ENCODE data around the gene METTL17. TPM values are rescaled to one million over a fixed set of nuclear protein-coding genes. Genes with fewer than 3 reads are reported as not detected.

The METTL17 gene
- 24.1 and 24.5 TPM in 2 replicates for total RNA-seq

GRCh38 chr14:20989787-20990600, at the start of gene METTL17:
Gene METTL17, plus strand, starts transcription at chr14:20989980. Its CDS starts 23 bp downstream, at chr14:20990003.

GRCh38 chr14:20954736-20955537, 34.8 kb upstream of the METTL17 start, which contains the start of gene RNASE2:
Gene RNASE2, plus strand, starts transcription at chr14:20955487. Its CDS starts 285 bp downstream, at chr14:20955772.

GRCh38 chr14:20998674-20999366, 9.0 kb downstream of the METTL17 start, which contains the start of gene SLC39A2:
Gene SLC39A2, plus strand, starts transcription at chr14:20999293. Its CDS starts 154 bp downstream, at chr14:20999447.

GRCh38 chr14:21024585-21025370, 35.0 kb downstream of the METTL17 start, which contains the start of gene NDRG2:
Gene NDRG2, minus strand, starts transcription at chr14:21025061. Its CDS starts 1,746 bp downstream, at chr14:21023315.

GRCh38 chr14:21029917-21030316, 40.1 kb downstream of the METTL17 start, which contains the start of gene TPPP2:
Gene TPPP2, plus strand, starts transcription at chr14:21030217. Its CDS starts 365 bp downstream, at chr14:21030582.

GRCh38 chr14:21034707-21035106, 44.9 kb downstream of the METTL17 start, which contains the start of gene RNASE13:
Gene RNASE13, minus strand, starts transcription at chr14:21034807. Its CDS starts 519 bp downstream, at chr14:21034288.

GRCh38 chr14:21041676-21042433, 52.1 kb downstream of the METTL17 start, which contains the start of gene RNASE7:
Gene RNASE7, plus strand, starts transcription at chr14:21042362. Its CDS starts 631 bp downstream, at chr14:21042993.

Other genes with a start within 250 kb of the METTL17 start
- not detected in 2 replicates for gene EDDM3A, start 244.1 kb upstream of the METTL17 start, total RNA-seq
- gene EDDM3B, start 221.6 kb upstream of the METTL17 start, total RNA-seq = not detected in 2 replicates
- 0.09 TPM in 1 of 2 replicates, not detected in the other for gene RNASE6, start 208.7 kb upstream of the METTL17 start, total RNA-seq
- 46.7 and 82.6 TPM in 2 replicates for gene RNASE1, start 187.1 kb upstream of the METTL17 start, total RNA-seq
- not detected in 2 replicates for gene RNASE3, start 98.6 kb upstream of the METTL17 start, total RNA-seq
- gene RNASE2, start 34.5 kb upstream of the METTL17 start, total RNA-seq = not detected in 2 replicates
- gene SLC39A2, start 9.3 kb downstream of the METTL17 start, total RNA-seq = not detected in 2 replicates
- 0.09 TPM in 1 of 2 replicates, not detected in the other for gene NDRG2, start 35.1 kb downstream of the METTL17 start, total RNA-seq
- not detected in 2 replicates for gene TPPP2, start 40.2 kb downstream of the METTL17 start, total RNA-seq
- not detected in 2 replicates for gene RNASE13, start 44.8 kb downstream of the METTL17 start, total RNA-seq
- gene RNASE7, start 52.4 kb downstream of the METTL17 start, total RNA-seq = not detected in 2 replicates
- gene RNASE8, start 67.8 kb downstream of the METTL17 start, total RNA-seq = not detected in 2 replicates
- gene ARHGEF40, start 80.3 kb downstream of the METTL17 start, total RNA-seq = 4.2 and 12.1 TPM in 2 replicates
- gene ZNF219, start 108.7 kb downstream of the METTL17 start, total RNA-seq = 2.5 and 2.8 TPM in 2 replicates
- gene TMEM253, start 111.1 kb downstream of the METTL17 start, total RNA-seq = not detected in 2 replicates
- gene OR5AU1, start 166.1 kb downstream of the METTL17 start, total RNA-seq = not detected in 2 replicates